ENCODE measurements around the gene FPR2.
"Not testable (repeated sequence)": the region's sequence is repeated elsewhere in the genome, so short reads cannot be mapped to it uniquely, and the experiment has no call there.

The FPR2 gene

GRCh38 chr19:51760697-51761356, at the start of gene FPR2:
TSS of gene FPR2 (plus strand) at chr19:51761180. CDS start at chr19:51768659, 7,479 bp downstream.
- no peak for DNase-seq (ENCODE audit: low read depth, low spot score)

GRCh38 chr19:51711702-51712101, 49.3 kb upstream of the FPR2 start:
- no peak for DNase-seq (ENCODE audit: low read depth, low spot score)

GRCh38 chr19:51712461-51713081, 48.4 kb upstream of the FPR2 start:
- DNase-seq (ENCODE audit: low read depth, low spot score): no peak

- no peak for DNase-seq (ENCODE audit: low read depth, low spot score)
These were observed 47.4 kb upstream of the FPR2 start for GRCh38 chr19:51713319-51714285.

- DNase-seq (ENCODE audit: low read depth, low spot score): no peak
These were observed 46.1 kb upstream of the FPR2 start for GRCh38 chr19:51714848-51715247.

GRCh38 chr19:51715850-51716249, 45.1 kb upstream of the FPR2 start:
- no peak for DNase-seq (ENCODE audit: low read depth, low spot score)

GRCh38 chr19:51716925-51717324, 44.1 kb upstream of the FPR2 start:
- DNase-seq (ENCODE audit: low read depth, low spot score): no peak

- DNase-seq (ENCODE audit: low read depth, low spot score): no peak
These were observed 41.6 kb upstream of the FPR2 start for GRCh38 chr19:51719251-51719988.

GRCh38 chr19:51721905-51722304, 39.1 kb upstream of the FPR2 start:
- DNase-seq (ENCODE audit: low read depth, low spot score): no peak

GRCh38 chr19:51722492-51722891, 38.5 kb upstream of the FPR2 start:
- no peak for DNase-seq (ENCODE audit: low read depth, low spot score)

GRCh38 chr19:51724543-51724942, 36.4 kb upstream of the FPR2 start:
- DNase-seq (ENCODE audit: low read depth, low spot score): no peak

GRCh38 chr19:51726049-51726448, 34.9 kb upstream of the FPR2 start:
- no peak for DNase-seq (ENCODE audit: low read depth, low spot score)

GRCh38 chr19:51727349-51727880, 33.6 kb upstream of the FPR2 start:
- DNase-seq (ENCODE audit: low read depth, low spot score): no peak

- no peak for DNase-seq (ENCODE audit: low read depth, low spot score)
These were observed 31.2 kb upstream of the FPR2 start for GRCh38 chr19:51729781-51730180.

GRCh38 chr19:51733742-51734522, 27.0 kb upstream of the FPR2 start:
- no peak for DNase-seq (ENCODE audit: low read depth, low spot score)

GRCh38 chr19:51735759-51736449, 25.1 kb upstream of the FPR2 start:
- no peak for DNase-seq (ENCODE audit: low read depth, low spot score)

GRCh38 chr19:51737389-51737788, 23.6 kb upstream of the FPR2 start:
- DNase-seq (ENCODE audit: low read depth, low spot score): no peak

GRCh38 chr19:51737924-51738323, 23.1 kb upstream of the FPR2 start:
- DNase-seq (ENCODE audit: low read depth, low spot score): no peak

- DNase-seq (ENCODE audit: low read depth, low spot score): not testable (repeated sequence)
These were observed 22.5 kb upstream of the FPR2 start for GRCh38 chr19:51738523-51738922.

Data from iPS DF 19.7 (cell line).